H1 (cell line): ENCODE results near the gene GRM7. TPM values are rescaled to one million over a fixed set of nuclear protein-coding genes. Genes with fewer than 3 reads are reported as not detected.

ENCODE experiments used
- SAP30 ChIP-seq: fragments of 300-600 bp; sonication (generic); IDR thresholded peaks from 2 replicates; pipeline ENCODE4 v1.7.1; 2012; ENCODE audit warnings: low read length, moderate library complexity, mild to moderate bottlenecking, inconsistent platforms; ENCODE audit not compliant: insufficient read depth, insufficient replicate concordance
- SIX5 ChIP-seq: IDR thresholded peaks from 2 replicates; pipeline ENCODE4 v1.6.1; 2011; ENCODE audit warnings: mild to moderate bottlenecking, low read depth, low read length
- polyA plus RNA-seq, 7 experiments: library from polyadenylated mRNA; depleted of rRNA in 3 of 7; stranded (reverse) in 5 of 7; unstranded in 2 of 7; fragments of >200 nt in 5 of 7; fragments of 200-250 nt in 2 of 7; gene quantifications; 1 replicate in 5 of 7; 2 replicates in 1 of 7; 4 replicates in 1 of 7; pipeline versions ENCODE4 v1.2.1 to v1.2.3, GENCODE V29; 2011 to 2013; ENCODE audit warnings: missing spikeins in 2 of 7, mixed read lengths in 2 of 7
- total RNA-seq: library from RNA; stranded (reverse); fragmentation: NEBNext Ultra II Directional; extraction: Animal tissue kit (Norgen Biotek cat#: 25700); gene quantifications from 2 replicates; pipeline ENCODE4 v1.2.1, GENCODE V29; 2021

The GRM7 gene
- total and polyA plus RNA-seq, 2 of the 8 experiments (the other 6 are each of a cell fraction or from before 2014, with no cell fraction given): 0.17 to 0.24 TPM

DNA sequence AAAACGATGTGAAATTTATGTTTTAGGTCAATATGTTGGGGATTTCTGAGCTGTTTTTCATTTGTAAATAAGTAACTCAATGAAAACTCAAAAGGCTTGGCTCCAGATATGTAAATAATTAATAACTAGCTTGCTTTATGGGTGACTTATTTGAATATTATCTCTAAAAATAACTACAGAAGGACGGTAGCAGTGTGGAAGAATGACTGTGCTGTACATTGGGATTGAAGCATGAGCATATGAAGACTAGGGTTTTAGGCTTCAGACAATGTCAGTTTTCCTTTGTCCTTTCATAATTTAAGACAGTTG lies 343.9 kb downstream of the GRM7 start (continued):
- TF ChIP-seq SAP30: no peak
- TF ChIP-seq SIX5: no peak
